Amygdala (tissue), 56 donors: ENCODE data around the gene KCNIP1.

Source experiments
- DNase-seq, 56 donors: peaks; one replicate each; lab custom pipeline; 2025; lab: John Stamatoyannopoulos, UW

The KCNIP1 gene

DNA sequence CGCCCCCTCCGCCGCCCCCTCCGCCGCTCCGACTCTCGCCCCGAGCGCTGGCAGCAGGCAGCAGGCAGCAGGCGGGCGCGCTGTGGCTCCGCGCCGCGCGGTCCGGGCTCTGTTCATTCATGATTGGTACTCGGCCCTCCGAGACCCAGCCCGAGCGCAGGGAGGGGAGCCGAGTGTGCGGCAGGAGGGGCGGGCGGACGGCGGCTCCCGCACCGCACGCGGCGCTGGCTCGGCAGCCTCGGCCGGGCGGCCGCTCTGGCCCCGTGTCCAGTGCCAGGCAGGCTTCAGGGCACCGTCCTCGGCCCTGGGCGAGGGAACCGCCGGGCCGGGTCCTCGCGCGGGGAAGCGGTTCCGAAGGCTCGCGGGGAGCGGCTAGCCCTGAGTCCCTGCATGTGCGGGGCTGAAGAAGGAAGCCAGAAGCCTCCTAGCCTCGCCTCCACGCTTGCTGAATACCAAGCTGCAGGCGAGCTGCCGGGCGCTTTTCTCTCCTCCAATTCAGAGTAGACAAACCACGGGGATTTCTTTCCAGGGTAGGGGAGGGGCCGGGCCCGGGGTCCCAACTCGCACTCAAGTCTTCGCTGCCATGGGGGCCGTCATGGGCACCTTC, at the start of gene KCNIP1:
Gene KCNIP1, plus strand, starts transcription at position 31 of the 607 bp plus-strand sequence.
- peak in 41 of 56 donors; percentile 12 to 70 (median 41) for DNase-seq

- DNase-seq = no peak
Measured at GRCh38 chr5:170463426-170463825, 40.4 kb upstream of the KCNIP1 start.

DNA sequence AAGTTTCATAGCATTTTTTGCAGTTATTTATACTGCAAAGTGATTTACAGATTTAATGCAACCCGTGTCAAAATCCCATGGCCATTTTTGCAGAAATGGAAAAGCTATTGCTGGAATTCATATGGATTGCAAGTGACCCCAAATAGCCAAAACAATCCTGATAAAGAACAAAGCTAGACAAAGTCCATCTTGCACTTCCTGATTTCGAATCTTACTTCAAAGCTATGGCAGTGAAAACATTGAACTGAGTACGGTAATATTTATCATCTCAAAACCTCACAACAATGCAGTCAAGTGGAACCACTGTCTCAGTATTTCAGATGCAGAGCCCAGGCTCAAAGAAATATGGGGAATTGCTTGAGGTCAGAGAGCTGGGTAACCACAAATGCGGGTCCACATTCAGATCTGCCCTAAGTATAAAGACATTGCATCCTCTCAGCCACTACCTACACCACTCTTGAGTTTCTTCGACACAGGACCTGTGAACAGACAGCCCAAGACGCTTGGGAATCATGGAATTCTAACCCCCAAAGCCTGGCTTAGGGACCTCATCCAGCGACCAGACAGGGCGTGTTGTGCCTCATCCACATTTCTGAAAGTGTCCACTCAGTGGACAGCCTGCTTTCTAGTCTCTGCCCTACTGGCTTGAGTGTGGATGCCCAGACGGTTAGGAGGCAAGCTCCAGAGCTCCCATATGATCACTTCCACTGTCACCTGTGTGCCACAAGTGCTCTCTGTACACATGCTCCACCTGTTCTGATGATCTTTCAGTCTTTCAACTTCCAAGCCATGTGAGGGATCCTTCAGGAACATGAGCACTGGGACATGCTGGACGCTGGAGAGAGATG, 39.3 kb upstream of the KCNIP1 start:
- no peak for DNase-seq

GRCh38 chr5:170466553-170466952, 37.3 kb upstream of the KCNIP1 start:
- DNase-seq = no peak

GRCh38 chr5:170466988-170467707, 36.7 kb upstream of the KCNIP1 start:
- DNase-seq = no peak

DNA sequence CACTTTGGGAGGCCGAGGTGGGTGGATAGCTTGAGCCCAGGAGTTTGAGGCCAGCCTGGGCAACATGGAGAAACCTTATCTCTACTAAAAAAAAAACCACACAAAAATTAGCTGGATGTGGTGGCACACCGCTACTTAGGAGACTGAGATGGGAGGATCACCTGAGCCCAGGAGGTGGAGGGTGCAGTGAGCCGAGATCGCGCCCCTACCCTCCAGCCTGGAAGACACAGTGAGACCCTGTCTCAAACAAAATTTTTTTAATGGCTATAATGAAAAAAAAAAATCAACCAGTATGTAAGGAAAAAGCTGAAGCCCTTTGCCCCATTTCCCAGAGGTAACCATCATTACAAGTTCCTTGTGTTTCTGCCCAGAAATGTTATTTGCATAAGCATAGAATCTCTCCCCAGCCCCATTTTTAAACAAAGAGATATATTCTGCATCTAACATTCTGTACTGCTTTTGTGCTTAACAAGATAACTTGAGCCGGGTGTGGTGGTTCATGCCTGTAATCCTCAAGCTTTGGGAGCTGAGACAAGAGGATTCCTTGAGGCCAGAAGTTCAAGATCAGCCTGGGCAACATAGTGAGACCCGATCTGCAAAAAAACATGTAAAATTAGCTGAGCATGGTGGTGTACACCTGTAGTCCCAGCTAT, 35.1 kb upstream of the KCNIP1 start:
- no peak for DNase-seq

DNA sequence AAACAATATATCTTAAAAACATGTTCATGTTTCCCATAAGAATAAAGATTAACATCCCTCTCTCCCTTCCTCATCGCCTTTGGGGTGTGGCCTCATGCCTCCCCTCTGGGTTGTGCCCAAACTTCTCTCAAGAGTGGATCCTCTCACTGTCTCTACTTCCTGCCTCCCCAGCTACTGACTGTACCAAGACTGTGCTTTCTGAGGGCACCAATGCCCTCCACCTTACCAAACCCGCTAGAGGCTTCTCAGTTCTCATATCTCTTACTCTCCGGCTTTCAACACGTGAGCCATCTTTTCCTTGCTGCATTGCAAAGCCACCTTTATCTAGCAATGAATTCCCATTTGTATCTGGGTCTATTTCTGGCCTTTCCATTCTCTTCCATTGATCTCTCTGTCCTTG, 34.4 kb upstream of the KCNIP1 start:
- DNase-seq = no peak

- DNase-seq = no peak
Measured at GRCh38 chr5:170470275-170470674, 33.5 kb upstream of the KCNIP1 start.

DNA sequence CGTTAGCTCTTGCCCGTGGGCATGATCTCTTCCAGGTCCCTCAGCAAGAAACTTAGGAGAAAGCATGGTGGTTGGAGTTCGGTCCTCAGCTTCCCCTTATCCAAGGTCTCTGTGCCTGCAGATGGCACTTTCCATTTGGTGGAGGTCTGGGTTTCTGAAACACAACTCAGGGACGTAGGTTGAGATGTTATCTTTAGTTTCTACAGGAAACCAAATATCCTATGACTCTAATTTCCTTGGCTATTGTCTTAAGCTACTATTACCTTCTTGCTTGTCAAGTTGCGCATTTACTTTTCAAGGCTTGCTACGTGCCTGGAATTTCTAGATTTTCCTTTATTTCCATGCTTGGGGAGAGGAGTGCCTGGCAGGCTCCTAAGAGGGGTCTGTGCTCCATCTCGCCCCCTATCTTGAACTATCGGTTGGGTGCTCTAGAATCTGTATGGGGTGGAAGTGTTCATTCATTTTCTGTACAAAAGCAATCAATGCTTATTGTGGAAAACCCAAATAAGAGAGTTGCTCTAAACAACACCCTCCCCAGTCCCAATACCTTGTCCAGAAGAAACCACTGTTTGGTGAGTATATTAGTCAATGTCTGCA, 32.9 kb upstream of the KCNIP1 start:
- no peak for DNase-seq

DNA sequence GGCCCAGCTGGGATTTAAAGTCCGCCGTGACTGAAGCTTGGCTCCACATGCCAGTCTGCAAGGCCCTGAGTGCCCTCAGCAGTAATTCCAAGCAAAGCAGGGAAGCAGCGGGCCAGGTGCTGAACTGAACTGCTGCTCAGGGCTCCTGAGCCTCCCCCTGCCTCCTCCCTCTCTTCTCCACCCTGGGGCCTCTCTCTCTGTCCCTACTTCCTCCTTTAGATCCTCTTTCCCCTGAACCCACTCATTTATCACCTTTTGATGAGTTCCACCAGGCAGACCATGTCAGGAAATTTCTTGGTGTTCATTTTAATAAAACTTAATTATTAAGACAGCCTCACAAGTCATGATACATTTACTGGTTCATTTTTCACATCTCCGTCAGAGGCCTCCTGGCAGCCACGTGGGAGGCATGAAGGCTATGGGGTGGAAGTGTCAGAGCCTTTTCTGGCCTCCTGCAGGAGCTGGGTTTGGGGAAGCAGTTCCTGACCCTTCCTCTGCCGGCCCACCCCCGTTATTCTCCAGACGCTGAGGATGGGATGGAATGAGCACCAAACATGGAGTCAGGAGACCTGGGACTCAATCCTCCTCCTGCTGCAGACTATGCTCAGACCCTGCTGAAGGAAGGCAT, 32.2 kb upstream of the KCNIP1 start:
- DNase-seq = no peak

DNA sequence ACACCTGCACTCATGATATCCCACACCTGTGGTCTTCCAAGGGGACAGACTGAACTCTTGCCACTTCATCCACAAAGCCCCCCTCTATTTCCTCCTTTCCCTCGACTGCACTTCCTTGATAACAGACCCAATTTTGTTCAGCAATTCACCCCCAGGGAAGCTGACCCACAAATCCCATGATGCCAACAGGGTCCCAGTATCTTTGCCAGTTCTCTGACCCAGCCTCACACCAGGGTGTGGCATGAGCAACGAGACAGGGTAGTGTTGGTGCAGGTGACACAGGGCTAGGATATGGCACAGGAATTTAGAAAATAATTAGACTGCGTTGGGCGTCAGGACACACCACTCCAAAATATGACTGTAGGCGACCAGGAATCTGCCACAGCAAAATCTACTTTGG, 30.2 kb upstream of the KCNIP1 start:
- DNase-seq = no peak

GRCh38 chr5:170474489-170475274, 29.1 kb upstream of the KCNIP1 start:
- no peak for DNase-seq

DNA sequence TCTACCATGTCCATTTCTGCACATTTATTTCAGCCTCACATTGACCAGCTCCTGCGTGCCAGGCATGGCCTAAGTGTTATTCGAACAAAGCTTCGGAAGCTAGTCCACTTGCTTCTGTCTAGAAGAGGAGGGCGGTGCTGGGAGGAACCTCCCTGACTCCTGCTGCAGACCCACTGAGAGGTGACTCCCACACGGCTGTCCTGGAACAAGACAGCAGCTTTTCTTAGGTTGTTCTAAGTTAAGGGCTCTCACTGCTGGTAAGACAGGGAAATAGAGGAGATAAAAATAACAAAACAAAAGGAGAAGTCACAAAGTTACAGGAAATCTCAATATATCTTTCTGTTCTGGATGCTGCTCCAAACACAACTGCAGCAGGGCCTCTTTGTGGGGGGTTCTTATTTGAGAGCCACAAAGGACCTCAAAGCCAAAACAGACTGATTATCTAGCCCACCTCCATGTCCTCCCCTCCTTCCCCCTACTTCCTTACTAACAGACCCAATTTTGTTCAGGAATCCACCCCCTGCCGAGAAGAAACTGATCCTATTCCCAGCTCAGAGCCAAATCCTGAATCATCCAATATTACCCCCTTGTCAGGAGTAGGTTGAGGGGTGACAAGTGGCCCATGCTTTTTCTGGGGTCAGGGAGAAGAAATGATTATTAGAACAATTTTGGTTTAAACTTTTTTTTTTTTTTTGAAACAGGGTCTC, 28.4 kb upstream of the KCNIP1 start:
- peak in 3 of 56 donors; percentile 14 to 34 (median 22) for DNase-seq

- no peak for DNase-seq
Measured at GRCh38 chr5:170476704-170477103, 27.1 kb upstream of the KCNIP1 start.

GRCh38 chr5:170477906-170478305, 25.9 kb upstream of the KCNIP1 start:
- no peak for DNase-seq

DNA sequence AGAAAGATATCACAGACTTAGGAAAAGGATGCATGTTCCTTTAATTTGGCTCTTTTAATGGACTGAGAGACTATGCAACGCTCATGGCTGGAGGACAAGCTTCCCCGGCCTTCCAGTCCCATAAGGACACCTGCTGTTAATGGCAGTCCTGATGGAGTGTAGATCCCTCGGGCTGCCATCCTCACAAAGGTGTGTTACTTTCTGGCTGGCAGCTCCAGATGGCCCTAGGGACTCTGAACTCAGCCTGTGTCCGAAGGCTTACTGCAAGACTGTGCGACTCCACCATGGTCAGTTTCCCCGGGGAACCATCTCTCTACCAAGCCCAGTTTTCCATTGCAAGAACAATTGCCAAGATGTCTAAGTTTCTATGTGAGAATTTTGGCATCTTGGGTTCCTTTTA, 25.5 kb upstream of the KCNIP1 start:
- DNase-seq = no peak

GRCh38 chr5:170479484-170479883, 24.3 kb upstream of the KCNIP1 start:
- DNase-seq = no peak

- DNase-seq = no peak
Measured at GRCh38 chr5:170480260-170480659, 23.6 kb upstream of the KCNIP1 start.

DNA sequence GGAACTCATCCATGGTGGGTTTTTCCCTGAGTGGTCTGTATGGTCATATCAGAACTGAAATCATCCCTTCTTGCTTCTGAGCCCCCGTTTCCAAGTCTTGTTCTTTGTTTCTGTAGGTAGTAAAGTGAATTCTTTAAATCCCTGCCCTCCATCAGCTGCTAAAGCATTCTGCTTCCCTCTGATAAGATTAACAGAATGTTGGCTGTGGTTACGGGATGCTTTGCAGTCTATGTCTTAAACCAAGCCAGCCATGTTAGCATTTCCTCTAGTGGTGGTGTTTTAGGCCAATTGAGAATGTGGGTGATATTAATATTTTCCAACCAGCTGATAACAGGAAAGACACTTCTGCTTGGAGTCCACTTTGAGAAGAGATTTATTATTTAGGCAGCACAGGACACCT, 22.0 kb upstream of the KCNIP1 start:
- DNase-seq = no peak
